CD4-positive, alpha-beta T cell (primary cell): ENCODE measurements around the gene MAST4. TPM values are rescaled to one million over a fixed set of nuclear protein-coding genes. Genes with fewer than 3 reads are reported as not detected.

ENCODE experiments used
- ATAC-seq: fragments of 200-7000 bp; cut with Tn5 transposase; one replicate; pipeline ENCODE4 v1.10.0; 2022; ENCODE audit warnings: mild to moderate bottlenecking; ENCODE audit not compliant: poor library complexity
- CTCF ChIA-PET: fragments of 350-600 bp; sonication (Branson Sonifier 250); formaldehyde crosslinking; loops from one replicate; lab custom pipeline; 2021; ENCODE audit warnings: antibody characterized with exemption, inconsistent platforms; lab: Charles Lee
- POLR2A ChIA-PET: fragments of 350-600 bp; sonication (Branson Sonifier 250); formaldehyde crosslinking; loops from one replicate; lab custom pipeline; 2021; ENCODE audit warnings: antibody characterized with exemption, inconsistent platforms; lab: Charles Lee
- DNase-seq, 14 experiments: peaks; one replicate each; pipeline ENCODE4 v3.0.0-alpha.2; 2013 to 2020; ENCODE audit warnings: mixed read lengths in 2 of 14
- H3K27ac ChIP-seq, 2 donors: one replicate each; pipeline versions ENCODE4 v1.5.1 to v1.7.0; 2013; ENCODE audit warnings: low read length in 2 of 2, low read depth in 1 of 2, mild to moderate bottlenecking in 1 of 2
- H3K27me3 ChIP-seq, 2 experiments: 1 replicate in 1 of 2; 2 replicates in 1 of 2; pipeline versions ENCODE4 v1.6.1 to v1.7.0; 2013; ENCODE audit warnings: low read length in 2 of 2, control low read depth in 1 of 2, mild to moderate bottlenecking in 1 of 2, moderate library complexity in 1 of 2; ENCODE audit not compliant: insufficient read depth in 2 of 2, control insufficient read depth in 1 of 2
- H3K36me3 ChIP-seq: one replicate; pipeline ENCODE4 v1.6.1; 2013; ENCODE audit warnings: low read length, control low read depth; ENCODE audit not compliant: insufficient read depth
- H3K4me1 ChIP-seq: one replicate; pipeline ENCODE4 v1.6.1; 2013; ENCODE audit warnings: low read length, control low read depth; ENCODE audit not compliant: insufficient read depth
- H3K4me3 ChIP-seq: one replicate; pipeline ENCODE4 v1.5.1; 2013; ENCODE audit warnings: mild to moderate bottlenecking, low read length, moderate library complexity
- H3K9me3 ChIP-seq, 2 experiments: 1 replicate in 1 of 2; 2 replicates in 1 of 2; pipeline versions ENCODE4 v1.6.1 to v1.7.0; 2013; ENCODE audit warnings: low read length in 2 of 2, mild to moderate bottlenecking in 2 of 2, control low read depth in 1 of 2, moderate library complexity in 1 of 2; ENCODE audit not compliant: control insufficient read depth in 1 of 2, insufficient read depth in 1 of 2
- H3K27ac Mint-ChIP-seq: one replicate; pipeline ENCODE4 v1.8.0; 2020; ENCODE audit warnings: mixed read lengths
- H3K27me3 Mint-ChIP-seq: one replicate; pipeline ENCODE4 v1.8.0; 2021; ENCODE audit warnings: mixed read lengths
- H3K36me3 Mint-ChIP-seq: one replicate; pipeline ENCODE4 v1.8.0; 2021; ENCODE audit warnings: low read depth, mixed read lengths
- H3K4me1 Mint-ChIP-seq: one replicate; pipeline ENCODE4 v1.8.0; 2021; ENCODE audit warnings: low read depth, mixed read lengths
- H3K4me3 Mint-ChIP-seq: one replicate; pipeline ENCODE4 v1.8.0; 2020; ENCODE audit warnings: mild to moderate bottlenecking, mixed read lengths
- H3K9me3 Mint-ChIP-seq: one replicate; pipeline ENCODE4 v1.8.0; 2020; ENCODE audit warnings: mixed read lengths
- CTCF ChIP-seq: fragments of 200-600 bp; IDR thresholded peaks from one replicate; pipeline ENCODE4 v1.8.0; 2022; ENCODE audit warnings: antibody characterized with exemption, mild to moderate bottlenecking
- intact Hi-C, 2 experiments: fragments of 100-400 bp; cut with DNase I in 1 of 2; cut with micrococcal nuclease in 1 of 2; formaldehyde crosslinking; loops; one replicate each; pipeline versions ENCODE4 v1.15.1 to v1.9.0; 2023 to 2025; cut with DNase I, micrococcal nuclease
- total RNA-seq, 174 experiments: library from RNA in 2 of 174; stranded (reverse) in 2 of 174; gene quantifications; one replicate each; pipeline ENCODE4 v1.2.3 and lab custom pipeline; 2021 to 2026

MAST4 gene
- total RNA-seq, 2 experiments from 2014 or later = 21.3 to 21.6 TPM

DNA sequence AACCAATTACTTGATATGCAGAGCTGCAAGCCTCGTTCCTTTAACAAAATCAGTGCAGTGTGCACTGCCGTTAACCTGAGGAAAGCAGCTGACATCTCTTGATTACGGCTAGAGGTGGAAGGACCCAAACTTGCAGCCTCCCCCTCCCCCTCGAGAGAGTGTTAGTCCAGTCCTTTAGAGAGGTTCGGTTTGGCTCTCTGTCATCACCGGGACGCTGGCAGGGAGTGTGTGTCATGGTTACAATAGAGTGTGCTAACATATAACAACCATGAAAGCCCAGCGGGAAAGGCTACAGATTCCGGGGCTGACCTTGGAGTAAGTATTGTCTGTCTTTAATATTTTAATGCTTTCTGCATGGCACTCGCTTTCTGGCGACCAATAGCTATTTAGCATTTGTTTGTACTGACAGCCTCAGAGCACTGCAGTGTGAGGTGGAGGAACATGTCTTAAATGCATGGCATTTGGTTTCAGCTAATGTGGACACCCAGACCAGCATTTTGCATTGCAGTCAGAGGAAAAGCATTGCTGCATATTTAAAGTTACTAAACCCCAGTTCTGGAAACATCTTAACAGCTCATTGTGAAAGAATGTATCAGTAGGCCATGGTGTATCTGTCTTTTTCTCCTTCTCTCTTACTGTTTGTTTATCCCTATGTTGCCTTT, 362.9 kb downstream of the MAST4 start:
- no peaks in the 10 kb centered on the region for H3K9me3 Mint-ChIP-seq
- POLR2A ChIA-PET = no interaction called here
- TF ChIP-seq CTCF = no peak
- no peak overlapping the region for H3K27ac Mint-ChIP-seq
- H3K36me3 Mint-ChIP-seq = no peaks in the 10 kb centered on the region
- Histone ChIP-seq H3K4me1 (no peaks in the 10 kb centered on the region), H3K36me3 (no peaks in the 10 kb centered on the region), H3K27me3 (no peaks in the 10 kb centered on the region), H3K9me3 (no peaks in the 10 kb centered on the region), H3K27ac (no peak overlapping the region), H3K4me3 (no peak overlapping the region)
- no peaks in the 10 kb centered on the region for H3K4me1 Mint-ChIP-seq
- peaks cover 5% of the 10 kb centered on the region for H3K27me3 Mint-ChIP-seq
- intact Hi-C loops = no loop called here
- no peak overlapping the region for H3K4me3 Mint-ChIP-seq
- CTCF ChIA-PET = interaction anchor here (1.1 kb wide), 1 partner anchor 143 kb away, joined by 3 read pairs; no protein-coding TSS in a partner anchor
- DNase-seq (no peak), ATAC-seq (no peak)

DNA sequence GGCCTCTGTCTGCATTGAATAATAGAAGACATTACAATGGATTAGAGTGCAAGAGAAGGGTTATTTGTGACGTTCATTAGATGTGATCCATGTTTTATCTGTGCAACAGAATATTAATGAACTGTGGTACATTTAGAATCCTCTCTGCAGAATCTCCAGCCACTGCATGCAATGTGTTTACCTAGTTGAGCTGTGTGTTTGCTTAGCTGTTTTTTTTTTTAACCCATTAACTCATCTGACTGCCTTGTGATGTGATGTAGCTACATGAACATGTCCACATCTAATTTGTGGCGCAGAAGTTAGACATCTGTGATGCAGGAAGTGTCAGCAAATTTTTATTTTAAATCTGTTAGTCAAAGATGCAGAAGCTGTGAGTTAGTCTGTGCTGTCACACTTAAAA, 363.5 kb downstream of the MAST4 start:
- H3K27me3 ChIP-seq = no peaks in the 10 kb centered on the region
- H3K4me3 ChIP-seq = no peak overlapping the region
- CTCF ChIA-PET = no interaction called here
- intact Hi-C loops = no loop called here
- H3K27ac Mint-ChIP-seq = no peak overlapping the region
- no peaks in the 10 kb centered on the region for H3K9me3 Mint-ChIP-seq
- no peak for DNase-seq
- H3K4me3 Mint-ChIP-seq = no peak overlapping the region
- H3K27me3 Mint-ChIP-seq = peaks cover 5% of the 10 kb centered on the region
- no peak overlapping the region for H3K27ac ChIP-seq
- no peaks in the 10 kb centered on the region for H3K4me1 Mint-ChIP-seq
- H3K36me3 ChIP-seq = no peaks in the 10 kb centered on the region
- H3K4me1 ChIP-seq = no peaks in the 10 kb centered on the region
- TF ChIP-seq CTCF = no peak
- H3K36me3 Mint-ChIP-seq = no peaks in the 10 kb centered on the region
- POLR2A ChIA-PET = no interaction called here
- no peak for ATAC-seq
- H3K9me3 ChIP-seq = no peaks in the 10 kb centered on the region

GRCh38 chr5:66960369-66961137, 364.4 kb downstream of the MAST4 start:
- Mint-ChIP-seq H3K27me3 (peaks cover 5% of the 10 kb centered on the region), H3K27ac (no peak overlapping the region), H3K4me1 (no peaks in the 10 kb centered on the region), H3K4me3 (no peak overlapping the region), H3K36me3 (no peaks in the 10 kb centered on the region), H3K9me3 (no peaks in the 10 kb centered on the region)
- DNase-seq (no peak), ATAC-seq (no peak)
- Histone ChIP-seq H3K27me3 (no peaks in the 10 kb centered on the region), H3K4me1 (no peaks in the 10 kb centered on the region), H3K9me3 (no peaks in the 10 kb centered on the region), H3K27ac (no peak overlapping the region), H3K36me3 (no peaks in the 10 kb centered on the region), H3K4me3 (no peak overlapping the region)
- intact Hi-C loops = no loop called here
- POLR2A ChIA-PET = no interaction called here
- no peak for TF ChIP-seq CTCF
- CTCF ChIA-PET = interaction anchor here (0.6 kb wide), 1 partner anchor 14 kb away, joined by 3 read pairs; no protein-coding TSS in a partner anchor
